HepG2 (cell line): ENCODE data around the gene SEC14L2.

Experiments used
- ZKSCAN1 ChIP-seq: fragments of 150-350 bp; IDR thresholded peaks from 2 replicates; pipeline ENCODE4 v1.6.1; 2014; ENCODE audit warnings: low read length
- TF ChIP-seq, protein P1 (sequence below): IDR thresholded peaks from 2 replicates; pipeline ENCODE4 v1.6.1; 2016; ENCODE audit warnings: missing compliant biosample characterization, missing genetic modification reagents, borderline replicate concordance

DNA sequence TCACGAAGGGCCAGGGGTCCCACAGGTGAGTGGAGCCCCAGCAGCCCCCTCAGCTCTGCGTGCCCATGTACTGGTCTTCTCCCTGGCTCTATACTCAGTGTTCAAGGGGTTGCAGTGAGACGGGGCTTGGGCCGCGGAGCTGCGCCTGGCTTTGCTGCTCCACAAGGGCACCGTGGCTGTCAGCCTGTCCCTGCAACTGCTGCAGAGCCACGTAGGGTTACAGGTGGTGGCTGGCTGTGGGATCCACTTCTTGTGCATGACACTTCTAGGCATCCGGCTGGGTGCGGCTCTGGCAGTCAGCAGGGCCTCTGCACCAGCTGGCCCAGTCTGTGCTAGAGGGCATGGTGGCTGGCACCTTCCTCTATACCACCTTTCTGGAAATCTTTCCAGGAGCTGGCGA lies 43.0 kb downstream of the SEC14L2 start:
- no peak for TF ChIP-seq ZKSCAN1
- TF ChIP-seq, protein P1, sequence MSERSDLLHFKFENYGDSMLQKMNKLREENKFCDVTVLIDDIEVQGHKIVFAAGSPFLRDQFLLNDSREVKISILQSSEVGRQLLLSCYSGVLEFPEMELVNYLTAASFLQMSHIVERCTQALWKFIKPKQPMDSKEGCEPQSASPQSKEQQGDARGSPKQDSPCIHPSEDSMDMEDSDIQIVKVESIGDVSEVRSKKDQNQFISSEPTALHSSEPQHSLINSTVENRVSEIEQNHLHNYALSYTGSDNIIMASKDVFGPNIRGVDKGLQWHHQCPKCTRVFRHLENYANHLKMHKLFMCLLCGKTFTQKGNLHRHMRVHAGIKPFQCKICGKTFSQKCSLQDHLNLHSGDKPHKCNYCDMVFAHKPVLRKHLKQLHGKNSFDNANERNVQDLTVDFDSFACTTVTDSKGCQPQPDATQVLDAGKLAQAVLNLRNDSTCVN (CRISPR knock-in tag) = no peak
